NCI-H2081 treated with DMSO at 0.1 percent for 48 hours (cell line): Measurements from ENCODE around the gene UNC5C.

ENCODE experiments used
- DNase-seq: peaks from one replicate; lab custom pipeline; 2025; lab: John Stamatoyannopoulos, UW

Gene UNC5C

DNA sequence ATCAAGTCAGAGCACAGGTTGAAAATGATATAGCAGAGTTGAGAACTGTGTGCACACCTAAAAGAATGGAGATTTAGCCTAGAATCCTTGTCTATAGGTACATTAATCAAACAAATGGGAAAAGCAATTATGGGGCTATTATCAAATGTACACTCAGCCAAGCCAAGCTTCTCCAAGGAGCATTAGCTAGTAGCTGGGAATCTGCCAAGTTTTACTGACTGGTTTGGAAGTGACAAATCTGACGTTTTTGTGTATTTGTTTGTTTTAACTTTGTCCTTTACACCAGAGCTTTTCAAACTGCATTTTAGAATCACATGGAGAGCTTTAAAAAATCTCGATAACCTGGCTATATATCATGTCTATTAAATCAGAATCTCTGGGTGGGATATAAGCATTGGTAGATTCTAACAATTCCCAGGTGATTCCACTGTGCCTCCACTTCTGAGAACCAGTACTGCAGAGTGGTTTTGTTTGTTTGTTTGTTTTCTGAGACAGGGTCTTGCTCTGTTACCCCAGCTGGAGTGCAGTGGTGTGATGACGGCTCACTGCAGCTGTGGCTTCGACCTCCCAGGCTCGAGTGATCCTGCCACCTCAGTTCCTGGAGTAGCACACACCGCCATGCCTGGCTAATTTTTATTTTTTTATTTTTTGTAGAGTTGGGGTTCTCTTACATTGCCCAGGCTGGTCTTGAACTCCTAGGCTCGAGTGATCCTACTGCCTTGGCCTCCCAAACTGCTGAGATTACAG is 279.8 kb downstream of the UNC5C start:
- no peak for DNase-seq

DNA sequence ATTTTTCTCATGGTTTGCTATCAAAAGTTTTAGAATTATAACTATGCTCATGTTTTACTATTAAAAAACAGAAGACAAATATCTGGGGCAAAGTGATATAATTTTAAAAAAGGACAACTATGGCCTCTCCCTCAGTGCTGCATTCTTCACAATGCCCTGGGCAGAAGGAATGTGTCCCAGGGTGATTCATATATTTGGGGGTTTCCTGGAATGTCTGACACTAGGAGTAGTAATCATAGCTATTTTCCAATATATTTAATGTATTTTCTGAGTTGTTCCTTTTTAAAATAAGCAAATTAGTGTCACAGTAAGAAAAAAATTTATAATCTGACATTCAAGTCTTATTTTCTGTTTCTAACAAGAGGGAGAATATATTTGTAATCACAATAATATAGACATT is 281.7 kb downstream of the UNC5C start:
- DNase-seq, result no peak

DNA sequence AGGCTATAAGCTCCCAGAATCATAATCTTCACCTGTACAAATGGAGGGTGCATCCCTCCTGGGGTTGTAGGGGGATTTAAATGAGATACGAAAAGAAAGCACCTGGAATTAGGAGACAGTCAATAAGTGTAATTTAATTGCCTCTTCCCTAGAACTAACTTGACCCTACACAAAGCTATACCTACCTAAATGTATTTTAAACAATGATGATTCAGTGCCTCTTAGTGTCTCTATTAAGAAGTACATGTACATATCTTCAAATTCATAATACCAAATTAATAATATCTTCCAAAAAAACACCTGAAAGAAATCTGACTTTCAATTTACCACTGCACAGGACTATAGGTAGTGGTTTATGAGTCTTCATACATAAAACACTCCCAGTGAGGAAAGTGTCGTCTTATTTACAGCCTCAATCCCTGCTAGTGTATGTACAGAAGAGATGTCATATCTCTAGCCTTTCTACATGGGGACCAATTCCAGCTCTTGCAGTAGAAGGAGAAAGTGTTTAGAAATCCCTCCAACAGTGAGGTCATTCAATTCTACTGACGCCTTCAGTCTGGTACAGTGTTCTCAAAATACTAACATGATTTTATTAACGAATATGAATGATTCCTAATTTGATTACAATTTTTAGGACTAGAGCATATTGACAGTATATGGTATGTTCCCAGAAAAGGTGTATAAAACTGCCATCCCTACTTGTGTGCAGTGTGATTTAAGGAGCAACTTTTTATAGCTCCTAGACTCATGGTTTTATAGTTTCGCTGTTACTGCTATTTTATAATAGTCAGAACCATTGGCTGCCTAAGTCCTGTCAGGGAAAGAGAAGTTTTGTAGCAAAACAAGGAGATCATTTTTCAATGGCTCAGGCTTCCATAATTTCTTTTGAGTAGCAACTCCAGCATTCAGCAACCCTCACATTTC is 282.7 kb downstream of the UNC5C start:
- no peak for DNase-seq

DNA sequence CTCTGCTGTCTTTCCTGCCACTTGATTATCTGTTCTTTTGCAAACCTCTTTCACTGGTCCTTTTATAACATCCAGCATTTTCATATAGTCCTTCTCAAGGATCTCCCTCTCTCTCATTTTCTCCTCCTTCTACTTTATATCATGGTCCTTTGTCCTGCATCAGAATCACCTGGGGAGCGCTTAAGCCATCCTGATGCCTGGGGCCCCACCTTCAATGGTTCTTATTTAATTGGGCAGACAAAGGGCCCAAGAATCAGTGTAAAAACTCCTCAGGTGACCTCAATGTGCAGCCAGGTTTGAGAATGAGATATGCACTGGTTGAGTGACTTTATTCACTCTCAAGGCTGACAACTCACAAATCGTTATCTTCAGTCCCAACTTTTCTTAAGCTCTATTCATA is 283.9 kb downstream of the UNC5C start:
- no peak for DNase-seq

DNA sequence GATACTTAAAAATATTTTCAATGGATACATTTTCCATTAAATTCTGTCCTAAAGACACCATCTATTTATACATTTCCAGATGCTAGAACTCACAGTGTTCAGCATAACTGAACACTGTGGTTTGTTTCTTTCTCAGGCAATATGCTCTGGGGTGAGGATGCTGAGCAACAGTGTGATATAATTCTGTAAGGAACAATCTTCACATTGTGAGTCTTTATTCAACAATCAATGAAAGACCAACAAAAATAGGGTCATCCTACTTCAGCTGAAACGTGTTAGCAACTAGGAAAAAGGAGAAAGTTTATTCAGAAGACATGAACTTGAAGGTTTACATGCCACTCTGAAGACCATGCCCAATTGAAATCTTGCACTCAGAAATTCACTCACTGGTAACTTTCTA is 284.8 kb downstream of the UNC5C start:
- no peak for DNase-seq

DNA sequence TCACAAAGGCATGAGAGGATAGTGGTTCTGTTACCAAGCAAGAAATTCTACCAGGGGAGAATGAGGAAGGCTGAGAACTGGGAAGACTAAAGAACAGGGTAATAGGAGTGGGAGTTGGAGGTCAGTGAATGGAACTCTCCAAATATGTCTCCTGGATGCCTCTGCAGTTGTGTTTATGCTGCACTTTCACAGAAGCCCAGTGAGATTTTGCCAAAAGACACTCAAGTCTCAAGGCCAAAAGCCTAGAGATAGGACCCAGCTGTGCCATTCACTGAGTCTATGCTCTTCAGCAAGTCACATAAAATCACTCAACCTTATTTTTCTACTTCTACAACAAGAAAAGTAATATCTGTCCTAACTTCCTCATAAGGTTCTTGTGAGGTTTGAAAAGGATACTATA is 285.4 kb downstream of the UNC5C start:
- DNase-seq, result no peak

DNA sequence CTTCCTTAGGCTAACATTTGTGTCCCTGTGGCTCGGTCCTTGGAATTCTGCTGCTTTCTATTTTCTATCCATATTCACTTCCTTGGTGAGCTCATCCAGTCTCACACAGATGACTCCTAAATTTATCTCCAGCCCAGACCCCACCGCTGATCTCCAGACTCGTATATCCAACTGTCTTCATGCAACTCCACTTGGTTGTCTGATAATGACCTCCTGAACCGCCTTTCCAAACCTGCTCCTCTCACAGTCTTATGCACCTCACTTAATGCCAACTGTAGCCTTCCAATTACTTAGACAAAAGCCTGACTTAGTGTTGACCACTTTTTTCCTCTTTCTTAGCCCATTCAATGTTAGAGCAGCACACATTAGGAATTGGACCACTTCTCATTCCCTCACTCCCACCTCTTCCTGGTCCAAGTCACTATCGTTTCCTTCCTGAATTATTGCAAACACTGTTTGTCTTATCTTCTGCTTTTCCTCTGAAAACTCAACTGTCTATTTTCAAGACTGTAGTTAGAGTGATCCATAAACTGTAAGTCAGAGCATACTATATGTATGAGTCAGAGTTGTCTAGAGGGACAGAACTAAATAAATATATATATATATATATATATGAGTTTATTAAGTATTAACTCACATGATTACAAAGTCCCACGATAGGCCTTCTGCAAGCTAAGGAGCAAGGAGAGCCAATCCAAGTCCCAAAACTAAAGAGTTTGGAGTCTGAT is 292.5 kb downstream of the UNC5C start:
- no peak for DNase-seq

DNA sequence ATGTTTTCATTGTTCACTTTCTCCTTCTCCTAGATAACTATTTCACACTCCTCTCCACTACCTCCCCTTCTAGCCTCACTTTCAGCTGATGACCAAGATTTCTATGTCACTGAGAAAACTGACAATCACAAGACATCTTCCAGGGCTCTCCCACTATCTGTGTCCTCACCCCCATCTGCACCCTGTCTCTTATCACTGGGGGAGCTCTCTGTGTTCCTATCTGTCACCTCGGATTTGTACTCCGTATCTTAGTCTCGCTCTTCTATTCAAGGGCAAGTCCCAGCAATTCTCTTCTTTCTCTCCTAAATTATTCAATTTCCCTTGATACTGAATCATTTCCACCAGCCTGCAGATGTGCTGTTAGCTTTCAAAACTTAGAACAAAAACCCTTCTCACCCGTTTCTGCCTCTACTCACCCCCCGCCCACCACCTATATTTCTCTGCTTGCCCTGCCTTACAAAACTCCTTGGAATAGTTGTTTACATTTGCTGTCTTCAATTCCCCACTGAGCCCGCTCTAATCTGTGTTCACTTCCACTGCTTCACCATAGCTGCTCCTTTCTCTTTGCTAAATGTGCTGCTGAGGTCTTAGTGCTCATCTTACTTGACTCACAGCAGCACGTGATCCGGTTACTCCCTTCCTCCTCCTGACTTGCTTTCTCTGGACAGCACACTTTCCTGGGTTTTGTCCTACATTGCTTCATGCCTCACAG is 293.2 kb downstream of the UNC5C start:
- no peak for DNase-seq

DNA sequence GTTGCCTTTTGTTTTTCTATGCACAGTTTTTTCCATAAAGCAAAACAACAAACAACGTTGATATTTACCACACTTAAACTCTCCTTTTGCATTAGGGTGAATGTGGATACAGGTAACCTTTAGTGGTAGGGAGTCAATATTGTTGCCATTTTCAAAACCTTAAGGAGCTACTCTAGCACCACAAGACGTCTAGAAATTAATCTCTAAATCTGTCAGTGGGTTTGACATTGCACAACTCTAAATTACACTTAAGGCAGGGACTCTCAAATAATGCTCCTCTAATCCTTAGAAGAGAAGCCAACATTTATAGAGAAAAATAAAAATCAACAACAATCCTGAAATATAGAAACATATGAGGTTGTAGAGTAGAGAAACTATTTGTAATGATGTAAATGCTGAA is 297.2 kb downstream of the UNC5C start:
- no peak for DNase-seq

DNA sequence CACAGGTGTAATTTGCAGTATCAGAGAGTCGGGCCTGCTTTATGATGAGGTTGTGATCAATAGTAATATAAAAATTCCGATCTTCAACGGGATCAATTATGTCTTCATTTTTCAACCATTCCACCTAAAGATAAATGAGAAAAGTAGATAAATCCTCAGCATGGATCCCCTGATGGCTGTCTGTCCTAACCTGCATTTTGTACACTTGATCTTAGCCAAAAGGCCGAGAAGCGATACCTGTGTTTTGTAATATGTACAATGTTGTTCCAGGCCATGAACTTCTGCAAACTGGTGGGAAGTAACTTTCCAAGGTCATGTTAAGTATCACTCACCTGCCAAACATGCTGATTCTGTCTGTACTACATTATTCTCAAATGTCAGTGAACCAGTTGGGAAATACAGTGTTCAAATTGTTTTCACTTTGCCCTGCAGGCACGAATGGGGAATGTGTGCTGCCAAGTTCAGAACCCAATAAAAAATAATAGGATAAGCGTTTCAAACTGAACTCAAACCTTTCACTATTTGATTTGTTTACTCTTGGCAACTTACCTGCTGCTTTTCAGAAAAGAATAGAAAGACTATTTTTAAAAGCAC is 298.1 kb downstream of the UNC5C start:
- peak; percentile 32 for DNase-seq

DNA sequence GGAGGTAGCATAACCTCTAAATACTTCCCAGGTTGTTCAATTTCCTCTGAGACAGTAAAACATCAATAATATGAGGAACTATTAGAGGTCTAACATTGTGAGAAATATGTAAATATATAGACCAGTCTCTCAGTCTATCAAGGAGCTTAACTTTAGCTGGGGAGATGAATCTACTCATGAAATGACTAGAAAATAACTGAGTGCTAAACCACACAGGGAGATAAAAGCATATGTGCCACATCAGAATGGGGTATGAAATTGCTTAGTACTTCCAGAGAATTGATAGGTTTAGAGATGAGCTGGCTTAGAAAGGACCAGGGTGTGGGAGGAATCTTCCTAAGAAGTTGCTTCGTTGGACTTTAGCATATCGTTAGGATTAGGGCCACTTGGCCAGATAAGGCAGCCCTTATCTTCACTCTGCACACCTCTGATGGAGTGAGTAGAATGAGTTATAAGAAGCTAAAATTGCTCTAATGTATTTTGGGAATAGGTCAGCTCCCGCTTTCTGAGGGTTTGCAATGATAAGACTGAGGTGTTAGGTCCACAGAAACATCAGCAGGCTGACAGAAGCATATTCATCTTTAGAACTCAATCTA is 299.2 kb downstream of the UNC5C start:
- no peak for DNase-seq

DNA sequence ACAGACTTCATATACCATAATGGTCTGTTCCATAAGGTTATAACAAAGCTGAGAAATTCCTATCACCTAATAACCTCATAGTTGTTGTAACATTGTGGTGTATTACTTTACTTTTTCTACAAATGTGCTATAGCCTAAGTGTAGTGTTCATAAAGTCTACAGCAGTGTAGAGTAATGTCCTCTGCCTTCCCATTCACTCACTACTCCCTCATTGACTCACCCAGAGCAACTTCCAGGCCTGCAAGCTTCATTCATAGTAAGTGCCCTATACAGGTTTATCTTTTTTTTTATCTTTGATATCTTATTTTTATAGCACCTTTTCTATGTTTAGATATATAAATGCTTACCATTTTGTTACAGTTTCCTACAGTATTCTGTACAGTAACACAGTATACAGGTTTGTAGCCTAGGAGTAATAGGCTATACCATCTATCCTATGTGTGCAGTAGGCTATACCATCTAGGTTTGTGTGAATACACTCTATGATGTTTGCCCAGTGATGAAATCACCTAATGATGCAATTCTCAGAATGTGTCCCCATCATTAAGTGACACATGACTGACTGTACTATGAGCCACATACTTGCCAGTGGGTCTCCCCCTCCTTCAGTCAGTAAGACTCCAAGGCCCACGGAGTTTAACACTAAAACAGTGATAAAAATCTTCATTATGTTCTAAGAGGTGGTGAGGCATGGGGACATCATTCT is 299.9 kb downstream of the UNC5C start:
- no peak for DNase-seq

DNA sequence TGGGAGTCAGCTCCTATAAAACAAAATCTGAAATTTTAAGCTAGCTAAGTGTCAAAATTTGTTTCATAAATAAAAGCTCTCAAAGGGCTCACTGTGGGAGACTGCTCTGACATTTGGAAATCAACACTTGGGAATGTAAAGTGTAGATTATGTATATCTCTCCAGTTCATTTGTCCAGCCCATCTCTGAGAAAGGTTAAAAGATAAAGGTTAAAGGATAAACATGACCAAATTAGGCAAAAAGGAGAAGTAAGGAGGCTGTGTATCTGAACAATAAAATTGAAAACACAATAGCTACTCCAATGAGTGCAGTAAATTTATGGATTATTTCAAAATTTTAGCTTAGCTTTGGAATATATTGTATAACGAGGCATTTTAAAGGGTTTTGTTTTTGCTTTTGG is 304.9 kb downstream of the UNC5C start:
- DNase-seq, result no peak

DNA sequence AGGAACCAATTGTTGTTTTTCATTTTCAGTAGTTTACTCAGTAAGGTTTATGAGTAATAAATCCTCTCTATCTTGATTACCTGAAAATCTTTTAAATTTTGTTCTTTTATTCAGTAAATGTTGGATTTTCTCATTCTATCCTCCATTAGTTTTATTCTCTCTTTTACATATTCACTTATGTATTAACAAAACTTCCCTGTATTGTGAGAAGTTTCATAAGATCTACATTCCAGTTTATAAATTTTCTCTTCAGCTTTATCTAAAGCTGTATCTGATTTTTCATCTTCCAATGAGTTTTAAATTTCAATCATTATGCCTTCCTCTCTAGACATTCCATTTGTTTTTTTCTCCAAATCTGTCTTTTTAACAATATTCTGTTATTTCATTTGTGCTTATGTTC is 310.2 kb downstream of the UNC5C start:
- no peak for DNase-seq

DNA sequence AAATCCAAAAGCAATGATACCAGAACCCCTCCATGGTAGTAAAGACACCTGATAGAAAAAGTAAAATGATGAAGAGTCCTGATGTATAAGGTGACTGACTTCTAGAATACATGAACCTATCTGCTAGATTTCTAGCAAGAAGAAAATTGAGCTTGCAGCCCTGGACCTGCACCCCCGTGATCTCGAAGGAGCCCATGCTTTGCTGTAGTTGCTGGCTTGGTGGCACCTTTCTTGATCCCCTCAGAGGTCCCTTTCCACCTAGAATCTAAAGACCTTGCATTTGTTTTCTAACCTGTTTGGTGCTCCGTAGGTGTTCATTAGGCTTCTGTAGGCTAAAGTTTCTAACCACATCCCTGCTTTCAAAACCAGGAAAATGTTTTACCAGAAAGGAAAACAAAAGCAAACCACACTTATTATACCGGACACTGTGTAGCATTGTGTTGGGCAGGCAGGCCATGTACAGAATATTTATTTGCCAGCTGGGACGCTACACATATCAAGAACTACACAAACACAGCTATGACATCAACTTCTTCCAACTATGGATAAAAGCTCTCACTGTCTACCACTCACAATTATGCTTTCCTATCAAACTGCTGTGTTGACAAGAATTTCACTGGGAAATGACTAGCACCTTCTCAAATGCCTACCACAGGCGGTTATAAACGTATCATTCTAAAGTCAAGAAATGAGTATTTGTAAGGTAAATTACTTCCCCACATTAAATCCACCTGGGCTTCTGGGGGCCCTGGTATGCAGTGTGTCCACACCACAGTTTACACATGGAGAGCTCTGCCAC is 316.2 kb downstream of the UNC5C start:
- DNase-seq, result no peak

DNA sequence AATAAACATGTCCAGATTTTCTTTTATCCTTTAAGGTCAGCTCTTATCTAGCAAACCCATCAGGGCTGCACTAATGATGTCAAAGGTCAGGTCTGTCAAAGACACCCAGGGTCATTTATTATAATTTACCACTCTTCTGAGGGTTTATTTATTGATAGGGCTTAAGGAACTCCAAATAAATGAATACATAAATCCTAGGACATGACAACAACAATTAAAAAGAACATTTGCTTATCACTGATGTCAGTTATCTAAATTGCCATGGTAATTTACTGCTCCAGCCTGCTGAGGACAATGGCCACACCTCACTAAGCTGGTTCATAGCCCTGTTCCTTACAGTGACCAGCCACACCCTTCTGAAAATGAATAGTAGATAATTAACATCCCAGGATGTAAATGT is 317.1 kb downstream of the UNC5C start:
- no peak for DNase-seq

DNA sequence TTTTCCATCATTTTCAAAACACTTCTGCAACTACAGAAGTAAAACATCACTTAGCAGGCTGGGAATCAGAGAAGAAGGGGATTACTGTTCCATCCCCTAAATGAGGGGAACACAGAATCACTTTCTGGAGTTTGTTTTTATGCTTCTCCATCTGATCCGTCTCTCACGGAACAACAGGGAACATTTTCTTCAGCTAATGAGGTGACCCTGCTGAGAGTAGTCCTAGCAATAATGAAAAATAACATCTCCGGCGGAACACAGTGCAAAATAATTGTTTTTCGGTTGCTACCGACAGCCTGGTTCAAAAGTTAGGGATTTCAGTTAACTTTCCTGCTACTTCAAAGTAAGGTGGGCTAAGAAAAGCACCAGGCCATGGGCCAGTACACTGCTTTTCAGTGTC is 322.9 kb downstream of the UNC5C start:
- no peak for DNase-seq

DNA sequence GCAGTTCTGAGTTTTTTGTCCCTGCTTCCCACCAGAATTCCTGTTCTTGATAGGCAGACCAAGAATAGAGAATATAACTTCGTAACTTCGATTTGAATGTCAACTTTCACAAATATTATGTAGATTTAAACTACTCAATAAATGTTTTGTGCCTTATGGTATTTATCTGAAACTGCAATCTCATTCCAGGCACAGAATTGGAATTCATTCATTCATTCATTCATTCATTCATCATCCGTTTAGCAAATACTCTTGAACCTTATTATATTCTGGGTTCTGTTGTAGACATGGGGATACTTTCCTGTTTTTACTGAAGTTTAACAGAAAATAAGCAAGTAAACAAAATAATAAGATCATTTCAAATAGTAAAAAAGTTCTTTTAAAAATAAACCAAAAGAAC is 324.4 kb downstream of the UNC5C start:
- no peak for DNase-seq
